ENCODE results near the gene PPP1R26.
"Not testable (repeated sequence)": the region's sequence is repeated elsewhere in the genome, so short reads cannot be mapped to it uniquely, and the experiment has no call there.

The PPP1R26 gene

DNA sequence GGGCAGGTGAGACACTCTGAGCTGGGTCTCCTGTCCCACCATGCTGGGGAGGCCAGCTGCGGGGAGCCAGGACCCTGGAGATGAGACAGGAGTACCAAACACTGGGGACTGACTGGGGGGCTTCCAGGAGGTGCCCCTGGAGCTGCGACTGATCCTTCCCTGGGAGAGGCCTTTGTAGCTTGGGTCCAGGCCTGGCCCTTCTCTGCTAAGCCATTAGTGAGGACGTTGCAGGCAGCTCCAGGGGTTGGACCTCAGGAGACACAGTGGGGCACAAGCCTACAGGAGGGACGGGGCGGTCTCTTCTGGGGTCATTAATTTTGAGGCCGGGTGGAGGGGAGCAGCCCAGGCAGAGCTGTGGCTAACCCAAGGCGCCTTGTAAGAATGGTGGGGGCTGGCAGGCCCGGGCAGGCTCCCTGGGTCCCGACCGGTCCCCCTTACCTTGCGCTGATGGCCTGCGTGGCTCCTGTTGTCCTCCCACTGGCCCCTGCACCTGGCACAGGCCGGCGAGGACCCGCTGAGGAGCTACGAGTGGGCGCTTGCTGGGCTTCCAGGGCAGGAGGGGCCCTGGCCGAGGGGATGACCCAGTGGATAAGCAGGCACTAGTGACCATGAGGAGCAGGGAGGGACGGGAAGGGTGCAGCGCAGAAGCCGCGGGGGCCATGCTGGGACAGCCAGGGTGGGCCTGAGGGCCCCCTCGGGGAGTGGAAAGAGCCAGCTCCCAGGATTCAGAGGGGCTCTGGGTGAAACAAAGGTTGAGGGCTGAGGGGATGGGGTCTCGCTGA is 26.0 kb downstream of the PPP1R26 start:
- DNase-seq: no peak

DNA sequence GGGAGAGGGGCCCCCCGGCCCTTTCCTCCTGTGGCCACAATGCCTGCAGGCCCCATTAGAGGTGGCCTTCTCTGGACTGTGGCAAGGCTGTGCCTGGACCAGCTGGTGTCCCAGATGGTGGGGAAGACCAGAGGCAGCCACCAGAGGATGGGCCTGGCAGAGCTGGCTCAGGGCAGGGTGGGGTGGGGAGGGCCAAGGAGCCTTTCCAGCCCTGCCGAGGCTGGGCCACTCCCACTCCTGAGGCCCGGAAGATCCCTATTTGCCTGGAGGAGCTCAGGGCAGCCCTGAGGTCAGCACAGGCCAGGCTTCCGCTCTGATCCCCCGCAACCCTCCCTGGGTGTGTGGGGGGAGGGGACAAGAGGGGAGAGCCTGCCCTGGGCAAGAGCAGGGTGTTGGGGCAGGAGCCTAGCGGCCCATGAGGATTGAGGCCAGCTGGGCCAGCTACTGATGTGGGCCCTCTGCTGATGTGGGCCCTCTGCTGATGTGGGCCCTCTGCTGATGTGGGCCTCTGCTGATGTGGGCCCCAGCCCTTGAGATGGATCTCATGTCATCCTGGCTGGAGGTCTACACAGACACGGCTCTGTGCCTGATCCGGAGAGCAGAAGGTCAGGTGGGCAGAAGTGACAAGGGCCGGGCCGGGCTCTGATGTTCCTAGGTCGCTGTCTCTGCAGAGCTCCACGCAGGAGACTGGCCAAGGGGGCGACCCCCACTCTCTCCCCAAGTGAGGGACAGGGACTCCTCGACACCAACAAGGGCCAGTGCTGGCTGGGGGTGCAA is 26.9 kb downstream of the PPP1R26 start:
- no peak for DNase-seq

DNA sequence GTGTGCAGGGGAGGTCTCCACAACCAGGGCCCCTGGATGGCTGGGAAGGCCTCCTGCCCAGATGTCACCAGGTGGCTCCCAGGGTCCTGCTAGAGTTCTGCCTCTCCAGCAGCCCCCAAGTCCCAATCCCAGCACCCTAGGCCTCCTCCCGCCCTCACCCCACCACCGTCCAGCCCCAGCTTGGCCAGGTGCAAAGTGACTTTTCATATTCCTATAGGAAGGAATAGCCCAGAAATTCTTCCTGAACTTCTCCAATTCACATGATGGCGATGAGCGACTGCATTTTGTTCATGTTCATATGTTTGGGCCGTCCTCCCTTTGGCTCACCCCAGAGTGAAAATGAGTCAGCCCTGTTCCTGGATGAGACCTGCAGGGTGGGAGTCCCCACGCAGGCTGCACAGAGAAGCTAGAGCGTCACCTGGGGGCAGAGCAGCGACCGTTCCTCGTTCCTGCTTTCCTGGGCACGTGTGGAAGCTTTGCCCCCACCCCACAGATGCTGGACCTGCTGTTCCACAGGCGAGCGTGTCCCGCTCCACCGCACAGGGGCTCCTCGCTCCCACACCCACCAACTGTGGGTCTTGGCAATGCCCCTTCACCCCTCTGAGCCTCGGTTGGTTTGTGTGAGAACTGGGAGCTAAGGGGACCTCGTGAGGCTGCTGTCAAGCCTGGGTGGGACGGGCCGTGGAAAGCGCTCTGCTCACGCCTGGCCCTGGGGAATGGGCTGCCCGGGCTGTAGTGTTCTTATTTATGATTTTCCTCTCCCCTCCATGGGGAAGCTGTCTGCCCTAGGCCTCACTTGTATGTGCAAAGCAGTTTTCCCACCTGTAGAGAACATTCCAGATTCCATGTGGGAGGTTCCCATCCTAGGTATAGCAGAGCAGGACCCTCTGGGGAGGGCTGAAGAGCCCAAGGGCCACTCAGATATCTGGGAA is 27.8 kb downstream of the PPP1R26 start:
- no peak for DNase-seq

DNA sequence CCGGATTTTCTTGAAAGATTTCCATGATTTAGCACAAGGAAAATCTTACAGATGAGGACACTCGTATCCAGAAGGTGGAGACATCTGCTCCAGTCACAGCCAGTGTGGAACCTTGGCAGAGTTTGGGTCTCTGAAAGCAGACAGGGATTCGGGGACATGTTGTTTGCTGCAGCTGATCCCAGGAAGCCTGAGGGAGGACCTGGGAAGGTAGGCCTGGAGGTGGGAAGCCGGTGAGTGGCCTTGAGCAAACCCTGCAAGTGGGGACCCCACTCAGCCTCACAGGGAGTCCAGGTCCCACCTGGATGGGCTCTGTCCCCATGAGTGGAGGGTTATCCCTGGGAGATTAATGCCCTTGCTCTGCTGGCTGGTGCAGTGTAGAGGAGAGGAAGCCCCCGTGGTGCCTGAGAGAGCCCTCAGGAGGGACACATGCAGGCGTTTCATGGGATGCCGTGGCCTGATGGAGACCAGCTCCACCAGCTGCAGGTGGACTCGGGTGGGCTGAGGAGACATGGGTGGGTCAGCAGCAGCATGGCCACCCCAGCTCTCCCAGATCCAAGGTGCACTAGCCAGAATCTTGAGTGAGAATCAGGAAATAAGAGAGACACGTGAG is 28.7 kb downstream of the PPP1R26 start:
- no peak for DNase-seq

DNA sequence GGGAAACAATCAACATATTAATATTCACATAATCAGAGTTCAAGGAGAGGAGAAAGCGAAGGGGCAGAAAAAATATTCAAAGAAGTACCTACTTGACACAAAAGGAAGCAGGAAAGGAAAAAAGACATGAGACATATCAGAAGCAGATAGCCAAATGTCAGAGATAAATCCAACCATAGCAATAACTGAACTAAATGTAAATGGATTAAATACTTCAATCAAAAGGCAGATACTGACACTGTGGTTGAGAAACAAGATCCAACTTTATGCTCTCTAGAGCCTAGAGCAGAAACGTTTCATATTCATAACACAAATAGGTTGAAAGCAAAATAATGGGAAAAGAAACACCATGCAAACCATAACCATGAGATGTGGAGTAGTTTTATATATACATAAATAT is 29.9 kb downstream of the PPP1R26 start:
- DNase-seq: no peak

DNA sequence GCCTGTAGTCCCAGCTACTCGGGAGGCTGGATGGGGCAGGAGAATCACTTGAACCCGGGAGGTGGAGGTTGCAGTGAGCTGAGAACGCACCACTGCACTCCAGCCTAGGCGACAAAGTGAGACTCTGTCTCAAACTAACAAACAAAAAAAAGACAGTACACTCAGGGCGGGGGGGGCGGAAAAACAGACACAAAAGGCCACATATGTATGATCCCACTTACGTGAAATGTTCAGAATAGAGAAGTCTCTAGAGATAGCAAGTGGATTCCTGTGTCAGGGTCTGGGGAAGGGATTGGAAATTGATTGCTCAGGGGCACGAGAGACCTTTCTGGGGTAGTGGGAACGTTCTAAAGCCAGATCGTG is 32.6 kb downstream of the PPP1R26 start:
- DNase-seq: no peak

DNA sequence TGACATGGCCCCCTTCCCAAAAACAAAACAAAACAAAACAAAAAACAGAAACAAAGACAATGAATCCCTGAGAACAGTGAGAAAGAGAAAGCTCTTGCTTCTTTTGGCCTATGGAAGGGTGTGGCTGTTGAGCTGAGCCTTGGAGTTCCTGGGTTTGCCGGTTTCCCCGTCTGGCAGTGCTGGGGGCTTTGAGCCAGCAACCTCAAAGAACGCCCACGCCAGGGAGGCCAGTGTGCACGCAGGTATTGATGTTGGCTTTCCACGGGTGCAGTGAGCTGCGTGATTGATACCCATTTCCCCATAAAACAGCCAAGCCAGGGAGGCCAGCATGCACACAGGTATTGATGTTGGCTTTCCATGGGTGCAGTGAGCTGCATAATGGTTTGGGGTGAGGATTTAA is 33.3 kb downstream of the PPP1R26 start:
- DNase-seq: no peak

DNA sequence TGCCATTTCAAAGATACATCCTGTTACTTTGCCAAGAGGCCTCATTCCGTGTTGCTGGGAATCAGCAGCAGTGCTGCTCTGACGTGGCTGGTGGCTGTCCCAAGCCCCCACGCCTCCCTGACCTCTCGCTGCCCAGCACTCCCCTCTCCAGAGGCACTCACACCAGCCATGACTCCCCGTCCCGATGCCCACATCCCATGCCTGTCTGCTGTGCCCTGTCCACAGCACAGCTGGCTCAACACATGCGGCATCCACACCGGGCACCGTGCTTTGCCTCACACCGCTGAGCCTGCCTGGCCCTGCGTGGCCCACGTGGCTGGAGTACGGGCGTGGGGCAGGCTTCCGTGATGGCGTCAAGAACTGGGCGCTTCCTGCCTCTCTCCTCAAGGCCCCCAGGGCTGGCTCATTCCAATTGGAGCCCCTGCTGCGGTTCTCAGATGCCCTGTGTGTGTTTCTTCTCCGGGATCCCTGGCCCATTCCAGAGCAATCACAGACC is 33.8 kb downstream of the PPP1R26 start:
- no peak for DNase-seq

DNA sequence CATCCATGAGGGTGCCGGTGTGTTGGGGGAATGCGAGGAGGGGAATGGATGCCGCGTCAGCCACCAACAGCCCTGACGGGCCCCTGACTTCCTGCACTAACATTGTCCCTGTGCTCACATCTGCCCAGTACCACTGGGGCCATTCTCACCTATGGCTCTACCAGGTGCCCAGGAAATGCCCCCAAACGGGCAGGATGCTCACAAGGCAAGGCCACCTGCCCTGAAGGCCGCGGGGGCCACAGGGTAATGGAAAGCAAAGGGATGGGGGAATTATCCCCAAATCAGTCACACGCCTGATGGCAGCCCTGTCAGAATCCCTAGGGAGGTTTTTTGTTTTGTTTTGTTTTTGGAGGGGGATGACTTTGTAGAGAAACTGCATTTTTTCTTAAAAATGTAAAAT is 34.3 kb downstream of the PPP1R26 start:
- not testable (repeated sequence) for DNase-seq

DNA sequence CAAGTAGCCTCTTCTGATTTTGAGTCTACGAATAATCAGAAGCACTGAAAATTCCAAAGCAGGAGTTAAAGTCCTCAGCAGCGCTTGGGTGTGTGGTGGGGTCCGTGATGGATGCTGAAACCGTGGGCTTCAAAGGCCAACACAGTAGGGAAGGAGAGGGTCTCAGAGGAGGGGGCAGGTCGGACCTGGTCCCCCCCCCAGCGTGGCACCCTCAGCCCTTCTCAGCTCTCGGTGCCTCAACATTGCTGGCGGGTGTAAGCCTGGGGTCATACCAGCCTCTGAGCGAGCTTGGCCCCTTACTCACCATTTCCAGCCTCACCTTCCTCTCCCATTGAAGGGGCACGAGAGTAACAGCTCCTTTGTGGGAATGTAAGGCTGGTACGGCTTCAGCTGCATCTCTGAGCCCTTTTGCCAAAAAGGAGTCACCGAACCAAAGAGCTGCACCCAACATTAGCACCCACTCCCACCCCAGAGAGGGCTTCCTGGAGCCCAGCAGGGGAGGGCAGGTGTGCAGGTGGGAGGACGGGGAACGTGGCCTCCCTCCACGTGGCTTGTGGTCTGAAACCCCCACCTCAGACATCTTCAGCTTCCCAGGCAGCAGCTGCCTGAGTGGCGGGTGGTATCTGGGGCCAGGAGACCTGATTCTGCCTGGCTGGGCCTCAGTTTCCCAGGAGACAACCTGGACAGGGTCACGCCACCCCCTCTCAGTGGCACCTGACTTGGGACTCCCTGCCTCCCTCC is 34.9 kb downstream of the PPP1R26 start:
- DNase-seq: no peak

DNA sequence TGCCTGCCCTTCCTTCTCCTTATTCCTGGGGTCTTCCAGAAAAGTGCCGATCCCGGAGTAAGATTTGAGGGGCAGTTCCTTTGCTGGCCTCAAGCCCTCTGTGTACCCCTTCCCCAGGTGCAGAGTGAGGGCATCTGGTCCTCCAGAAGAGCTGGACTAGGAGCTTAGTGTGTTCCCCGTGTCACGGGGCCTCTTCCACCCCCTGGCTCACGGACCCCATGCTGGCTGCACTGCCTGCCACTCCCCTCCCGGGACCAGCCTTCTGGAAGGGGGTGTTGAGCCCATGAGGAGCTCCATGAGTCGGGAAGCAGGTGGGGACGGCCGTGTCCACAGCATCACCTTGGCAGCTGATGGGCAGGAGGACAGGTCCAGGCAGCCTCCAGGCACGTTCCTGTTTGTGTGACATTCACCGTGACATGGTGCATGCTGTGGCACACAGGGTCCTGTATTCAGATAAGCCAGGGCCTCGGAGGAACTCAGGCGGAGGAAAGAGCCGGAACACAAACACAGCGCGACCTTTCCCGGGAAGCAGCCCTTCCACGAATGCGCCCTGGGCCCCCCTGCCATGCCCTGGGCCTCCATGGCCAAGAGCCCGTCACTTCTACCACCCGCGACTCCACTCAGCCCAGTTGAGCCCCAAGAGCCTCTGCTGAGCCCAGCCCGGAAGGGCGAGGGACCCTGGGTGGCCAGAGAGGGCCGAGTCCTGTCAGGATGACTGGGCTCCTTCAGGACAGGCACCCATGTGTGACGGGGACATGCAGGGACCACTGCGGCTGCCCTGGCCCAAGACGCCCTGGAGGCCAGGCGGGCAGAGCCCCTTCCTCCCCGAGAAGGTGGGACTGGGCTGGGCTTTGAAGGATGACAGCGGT is 35.7 kb downstream of the PPP1R26 start:
- no peak for DNase-seq

DNA sequence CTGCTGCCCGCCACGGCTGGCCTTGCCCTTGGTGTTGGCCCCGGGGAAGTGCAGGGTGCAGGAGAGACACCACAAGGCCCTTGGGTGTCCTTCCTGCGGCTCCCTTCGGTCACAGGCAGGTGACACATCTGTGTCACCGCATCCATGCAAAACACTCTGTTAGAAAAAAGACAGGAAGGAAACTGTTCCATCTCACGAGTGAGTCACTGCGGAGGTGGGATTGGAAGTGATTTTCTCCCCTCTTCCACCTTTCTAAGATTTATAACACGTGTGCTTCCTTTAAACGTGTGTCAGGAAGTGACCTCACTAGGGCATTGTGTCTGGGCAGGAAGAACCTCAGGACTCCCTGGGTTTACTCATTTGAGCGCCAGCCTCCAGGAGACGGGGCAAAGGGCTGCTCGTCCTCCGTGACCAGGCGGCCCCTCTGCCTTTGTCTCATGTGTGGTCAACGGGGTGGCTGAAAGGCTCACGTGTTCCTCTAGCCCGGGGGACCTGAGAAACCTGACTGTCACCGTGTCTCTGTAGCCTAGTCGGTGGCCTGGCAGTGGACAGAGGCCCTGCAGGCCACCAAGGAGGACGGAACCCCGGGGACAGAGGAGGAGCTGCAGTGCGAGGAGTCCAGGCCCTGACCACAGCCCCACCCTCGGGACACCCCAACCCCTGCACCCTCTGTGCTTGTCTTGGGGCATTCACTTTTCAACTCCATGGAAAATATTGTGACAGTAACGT is 36.7 kb downstream of the PPP1R26 start:
- no peak for DNase-seq

DNA sequence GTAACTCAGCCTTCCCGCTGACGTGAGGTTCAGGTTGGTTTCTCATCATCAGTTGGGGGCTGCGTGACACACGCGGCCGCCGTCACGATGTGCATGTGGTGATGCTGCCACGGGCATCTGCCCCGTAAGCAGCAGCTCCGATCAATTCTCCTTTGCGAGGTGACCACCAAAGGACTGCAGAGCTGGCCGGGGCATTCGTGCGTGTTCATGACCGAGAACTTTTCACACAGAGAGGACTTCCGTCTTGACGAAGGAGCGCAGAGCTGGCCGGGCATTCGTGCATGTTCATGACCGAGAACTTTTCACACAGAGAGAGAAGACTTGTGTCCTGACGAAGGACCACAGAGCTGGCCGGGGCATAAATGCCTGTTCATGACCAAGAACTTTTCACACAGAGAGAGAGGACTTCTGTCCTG is 37.8 kb downstream of the PPP1R26 start:
- no peak for DNase-seq

DNA sequence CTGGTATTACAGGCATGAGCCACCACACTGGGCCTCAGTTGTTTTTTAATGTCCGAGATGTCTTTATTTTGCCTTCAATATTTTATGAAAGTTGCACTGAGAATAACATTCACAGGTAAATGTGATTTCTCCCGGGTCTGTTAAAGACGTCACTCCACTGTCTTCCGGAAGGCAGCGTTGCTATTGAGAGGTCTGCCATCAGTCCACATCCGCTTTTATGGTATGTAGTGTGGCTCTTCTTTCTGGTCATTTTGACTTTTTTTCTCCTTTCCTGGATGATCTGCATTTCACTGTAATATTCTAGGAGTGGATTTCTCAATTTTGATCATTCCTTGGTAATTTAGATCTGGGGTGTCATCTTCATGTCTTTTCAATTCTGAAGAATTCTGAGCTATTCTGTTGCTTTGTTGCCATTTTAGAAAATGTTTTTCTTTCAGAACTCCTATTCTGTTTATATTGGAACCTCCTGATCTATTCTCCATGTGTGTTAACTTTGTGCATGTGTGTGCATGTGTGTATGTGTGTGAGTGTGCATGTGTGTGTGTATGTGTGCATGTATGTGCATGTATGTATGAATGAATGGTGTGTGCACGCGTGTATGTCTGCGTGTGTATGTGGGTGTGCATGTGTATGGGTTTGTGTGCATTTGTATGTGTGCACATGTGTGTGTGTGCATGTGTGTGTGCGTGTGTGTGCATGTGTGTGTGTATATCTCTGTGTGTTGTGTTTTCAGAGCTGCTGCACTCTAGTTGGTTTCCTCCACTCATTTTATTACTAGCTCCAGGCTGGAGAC is 39.8 kb downstream of the PPP1R26 start:
- no peak for DNase-seq

DNA sequence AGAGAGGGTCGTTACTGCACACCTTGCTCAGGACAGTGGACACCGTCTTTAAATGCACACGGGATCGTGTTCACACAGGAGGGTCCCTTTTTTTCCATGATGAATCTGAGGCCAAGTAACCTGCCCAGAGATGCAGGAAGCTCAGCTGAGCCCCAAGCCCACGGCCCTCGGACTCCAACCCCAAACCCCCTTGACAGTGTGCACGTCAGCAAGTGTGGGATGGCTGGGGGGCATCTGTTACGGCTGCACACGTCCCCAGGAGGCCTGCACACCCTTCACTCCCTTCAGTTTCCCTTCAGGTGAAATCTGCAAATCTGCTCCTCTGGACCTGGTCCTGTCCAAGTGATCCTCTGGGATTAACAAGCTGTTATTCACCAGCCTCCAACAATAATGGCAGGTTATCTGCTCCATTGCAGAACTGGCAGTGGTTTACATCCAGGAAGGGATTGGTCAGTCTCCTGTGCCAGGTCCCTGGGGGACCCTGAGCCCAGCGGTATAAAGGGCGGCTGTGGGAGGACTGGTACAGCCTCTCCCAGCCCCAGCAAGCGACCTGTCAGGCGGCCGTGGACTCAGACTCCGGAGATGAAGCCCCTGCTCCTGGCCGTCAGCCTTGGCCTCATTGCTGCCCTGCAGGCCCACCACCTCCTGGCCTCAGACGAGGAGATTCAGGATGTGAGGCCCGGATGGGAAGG is 41.5 kb downstream of the PPP1R26 start, which contains the start of gene LCN1:
LCN1 (plus strand) TSS at position 525 of the 692 bp plus-strand sequence; CDS start at position 583, 58 bp downstream.
- DNase-seq: no peak

DNA sequence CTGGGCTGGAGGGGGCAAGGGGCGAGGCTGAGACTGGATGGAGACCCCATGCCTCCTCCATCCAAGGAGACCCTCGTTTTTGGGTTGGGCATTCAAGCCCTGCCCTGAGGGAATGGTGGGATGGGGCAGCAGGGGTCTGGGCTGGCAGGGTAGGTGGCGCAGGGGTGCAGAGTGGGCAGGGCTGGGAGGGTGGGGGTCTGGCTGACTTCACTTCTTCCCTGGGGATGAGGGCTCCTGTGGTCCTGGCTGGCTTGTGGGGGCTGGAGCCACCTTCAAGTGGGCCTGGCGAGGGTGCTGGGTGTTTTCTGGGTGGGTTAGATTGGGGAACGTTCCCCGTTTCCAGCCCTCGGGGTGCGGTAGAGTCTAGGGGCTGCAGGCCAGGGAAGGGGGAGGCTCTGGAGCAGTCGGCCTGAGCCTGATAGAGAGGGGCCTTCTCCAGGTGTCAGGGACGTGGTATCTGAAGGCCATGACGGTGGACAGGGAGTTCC is 42.1 kb downstream of the PPP1R26 start:
- no peak for DNase-seq

DNA sequence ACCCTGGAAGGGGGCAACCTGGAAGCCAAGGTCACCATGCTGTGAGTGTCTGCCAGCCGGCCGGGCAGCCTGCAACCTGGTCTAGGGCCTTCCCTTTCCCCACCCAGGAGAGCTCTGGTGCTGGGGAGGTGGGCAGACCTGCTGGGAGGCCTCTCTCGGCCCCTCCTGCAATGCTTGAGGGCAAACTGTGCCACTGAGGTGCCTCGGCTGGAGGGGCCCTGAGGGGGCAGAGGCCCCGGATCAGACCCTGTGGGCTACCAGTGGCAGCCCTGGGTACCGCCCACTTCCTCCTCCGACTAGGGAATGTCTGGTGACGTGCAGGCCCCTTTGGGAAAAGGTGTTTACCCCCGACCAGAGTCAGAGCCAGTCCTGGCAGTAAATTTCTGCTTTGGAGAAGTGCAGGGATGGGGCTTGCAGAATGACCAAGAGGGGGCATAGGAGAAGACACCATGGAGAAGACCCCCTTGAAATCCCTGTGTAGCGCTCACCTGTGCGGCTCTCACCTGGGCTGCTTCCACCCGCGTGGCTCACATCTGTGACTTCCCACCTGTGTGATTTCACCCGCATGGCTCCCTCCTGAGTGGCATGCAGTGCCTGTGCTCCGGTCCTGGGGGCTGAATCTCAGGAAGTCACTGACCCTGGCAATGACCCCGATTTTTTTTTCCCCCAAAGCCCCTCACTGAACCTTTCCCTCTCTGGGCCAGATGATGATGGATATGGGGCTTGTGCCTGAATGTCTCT is 42.7 kb downstream of the PPP1R26 start:
- no peak for DNase-seq

DNA sequence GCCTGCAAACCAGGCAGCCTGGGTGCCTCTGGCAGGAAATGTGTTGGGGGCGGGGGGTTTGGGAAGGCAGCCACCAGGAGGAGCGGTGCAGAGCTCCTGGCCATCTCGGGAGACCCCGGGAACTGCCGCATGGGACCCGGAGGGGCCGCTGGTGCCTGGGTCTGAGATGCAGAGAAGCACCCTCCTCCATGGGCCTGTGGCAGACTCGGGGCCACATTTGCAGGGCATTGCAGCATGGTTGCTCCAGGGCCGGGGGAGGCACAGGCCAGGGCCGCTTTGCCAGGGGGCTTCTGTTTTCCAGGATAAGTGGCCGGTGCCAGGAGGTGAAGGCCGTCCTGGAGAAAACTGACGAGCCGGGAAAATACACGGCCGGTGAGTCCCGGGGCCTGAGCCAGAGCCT is 43.3 kb downstream of the PPP1R26 start:
- DNase-seq: no peak
